M059J (cell line): ENCODE measurements around the gene GMCL2. TPM values are rescaled to one million over a fixed set of nuclear protein-coding genes. Genes with fewer than 3 reads are reported as not detected.

Experiments used
- DNase-seq: peaks from one replicate; pipeline ENCODE4 v3.0.0-alpha.2; 2012; ENCODE audit warnings: low read depth
- total RNA-seq: library from RNA; depleted of rRNA; stranded (reverse); fragments of >200 nt; shearing (Covaris generic); gene quantifications from 2 replicates; pipeline ENCODE4 v1.2.3, GENCODE V29; 2014

The GMCL2 gene
- total RNA-seq, 1 experiment from 2014 or later: not detected

DNA sequence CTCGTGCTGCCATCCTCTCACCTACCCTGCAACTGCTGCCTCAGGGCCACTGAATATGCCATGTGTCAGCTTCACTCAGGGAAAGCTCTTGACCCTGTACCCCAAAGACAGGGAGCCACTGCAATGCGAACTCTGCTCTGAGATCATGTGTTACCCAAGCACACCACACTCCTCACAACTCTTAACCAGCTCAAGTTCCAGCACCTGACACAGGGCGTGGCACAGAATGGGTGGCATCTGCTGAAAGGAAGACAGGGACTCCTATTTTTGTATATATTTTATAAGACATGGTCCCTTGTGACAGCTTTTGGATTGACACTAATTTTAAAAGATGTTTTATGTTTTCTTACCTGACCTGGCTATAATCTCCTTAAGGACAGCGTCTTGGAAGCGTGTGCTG, 34.7 kb upstream of the GMCL2 start:
- DNase-seq: no peak

DNA sequence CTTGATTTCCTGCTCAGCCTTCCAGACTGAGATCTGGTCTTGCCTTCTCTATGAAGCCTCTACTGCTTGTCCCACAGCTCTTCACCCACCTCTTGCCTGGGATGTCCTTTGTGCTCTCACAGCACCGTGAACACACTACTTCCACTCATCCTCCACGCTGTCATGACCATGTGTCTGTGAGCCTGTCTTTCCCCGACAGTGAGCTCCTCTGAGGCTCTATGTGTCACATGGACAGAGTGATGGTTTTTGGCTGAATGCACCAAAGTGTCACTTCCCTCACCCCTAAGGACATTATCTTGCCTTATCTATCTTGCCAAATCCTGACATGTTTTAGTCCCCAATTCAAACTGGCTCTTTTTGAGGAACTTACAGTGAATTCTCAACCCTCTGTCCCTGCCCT, 34.1 kb upstream of the GMCL2 start:
- DNase-seq: no peak

DNA sequence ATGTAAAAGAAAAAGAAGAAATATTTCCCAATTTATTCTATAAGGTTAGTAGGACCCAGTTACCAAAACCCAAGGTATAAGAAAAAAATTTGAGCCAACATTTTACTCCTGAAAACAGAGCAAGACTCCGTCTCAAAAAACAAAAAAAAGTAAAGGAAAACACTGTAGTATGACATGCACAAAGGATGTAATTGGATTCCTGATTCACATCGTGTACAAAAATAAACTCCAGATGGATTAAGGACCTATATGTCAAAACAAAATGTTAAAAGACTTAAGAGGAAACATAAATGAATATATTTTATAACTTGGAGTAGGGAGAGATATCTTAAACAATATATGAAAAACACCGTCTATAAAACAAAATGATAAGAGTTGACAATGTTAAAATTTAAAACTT, 31.7 kb upstream of the GMCL2 start:
- DNase-seq: no peak

DNA sequence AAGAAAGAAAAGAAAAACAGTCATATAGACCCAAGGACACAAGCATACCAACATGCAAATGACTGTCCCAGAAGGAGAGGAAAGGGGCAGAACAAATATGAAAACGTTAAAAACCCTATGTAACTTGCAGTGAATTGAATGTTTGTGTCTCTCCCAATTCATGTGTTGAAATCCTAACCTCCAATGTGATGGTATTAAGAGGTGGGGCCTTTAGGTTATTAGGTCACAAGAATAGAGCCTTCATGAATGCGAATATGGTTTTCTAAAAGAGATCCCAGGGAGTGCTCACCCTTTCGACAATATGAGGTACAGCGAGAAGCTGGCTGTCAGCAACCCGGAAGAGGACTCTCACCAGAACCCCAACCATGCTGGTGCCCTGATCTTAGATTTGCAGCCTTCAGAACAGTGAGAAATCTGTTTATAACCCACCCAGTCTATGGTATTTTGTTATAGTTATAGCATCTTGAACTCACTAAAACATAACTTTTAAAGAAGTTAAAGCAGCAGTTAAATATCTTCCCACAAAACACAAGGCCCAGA, 31.1 kb upstream of the GMCL2 start:
- DNase-seq: no peak

DNA sequence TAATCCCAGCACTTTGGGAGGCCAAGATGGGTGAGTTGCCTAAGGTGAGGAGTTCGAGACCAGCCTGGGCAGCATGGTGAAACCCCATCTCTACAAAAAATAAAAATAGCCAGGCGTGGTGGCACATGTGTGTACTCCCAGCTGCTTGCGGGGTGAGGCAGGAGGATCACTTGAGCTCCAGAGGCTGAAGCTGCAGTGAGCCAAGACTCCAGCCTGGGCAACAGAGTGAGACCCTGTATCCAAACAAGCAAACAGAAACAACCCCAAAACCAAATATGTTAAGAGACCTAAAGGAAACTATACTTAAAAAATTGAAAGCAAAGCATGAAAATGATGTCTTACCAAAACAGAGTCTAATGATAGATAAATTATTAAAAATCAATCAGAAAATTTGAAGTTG, 29.6 kb upstream of the GMCL2 start:
- DNase-seq: no peak

DNA sequence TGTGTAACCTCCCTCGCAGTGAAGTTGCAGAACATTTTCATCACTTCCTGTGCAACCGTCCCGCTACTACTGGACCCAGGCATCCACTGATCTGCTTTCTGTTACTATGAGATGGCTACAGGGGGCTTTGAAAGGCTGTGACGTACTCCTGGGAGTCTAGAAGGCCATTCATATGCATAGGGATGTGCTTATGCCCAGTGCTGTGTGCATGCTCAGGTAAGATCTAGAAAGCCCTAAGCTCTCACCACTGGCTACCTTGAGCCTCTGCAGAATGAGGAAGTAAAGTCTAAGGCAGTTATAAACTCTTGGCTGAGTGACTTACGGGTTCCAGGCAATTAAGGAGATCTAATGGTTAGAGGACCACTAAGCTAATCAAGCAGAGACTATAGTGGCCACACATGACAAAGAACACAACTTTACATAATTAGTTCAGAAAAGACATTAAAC, 28.9 kb upstream of the GMCL2 start:
- no peak for DNase-seq

DNA sequence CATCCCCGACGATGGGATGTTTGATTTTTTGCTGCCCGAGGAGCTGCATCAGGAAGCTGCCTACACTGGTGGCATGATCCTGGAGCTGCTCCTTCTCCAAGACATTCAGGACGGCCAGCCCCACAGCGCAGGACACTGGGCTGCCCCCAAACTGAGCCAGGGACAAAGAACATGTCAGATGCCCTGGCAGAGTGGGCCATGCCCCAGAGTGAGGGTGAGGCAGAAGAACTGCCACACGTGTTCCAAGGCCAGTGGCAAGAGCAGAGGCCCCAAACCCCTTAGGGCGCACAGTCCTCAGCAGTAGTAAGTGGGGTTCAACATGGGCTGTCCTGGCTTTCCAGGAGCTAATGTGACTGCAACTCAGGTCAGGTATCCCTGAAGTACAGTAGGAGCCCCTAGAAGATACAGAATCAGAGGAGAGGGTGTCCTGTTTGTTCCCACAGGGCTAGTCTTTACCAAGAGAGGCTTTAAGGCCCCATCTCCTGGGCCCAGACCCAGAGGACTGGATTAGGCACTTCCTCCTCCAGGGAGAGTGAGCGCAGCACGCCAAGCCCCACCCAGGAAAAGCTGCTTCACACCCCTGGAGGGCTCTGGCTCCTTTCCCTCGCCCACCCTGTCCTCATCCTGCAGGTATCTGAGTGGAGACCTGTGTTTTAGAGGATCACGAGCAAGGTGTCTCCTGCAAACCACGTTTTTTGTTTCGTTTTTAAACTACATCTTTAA, 28.3 kb upstream of the GMCL2 start:
- no peak for DNase-seq

DNA sequence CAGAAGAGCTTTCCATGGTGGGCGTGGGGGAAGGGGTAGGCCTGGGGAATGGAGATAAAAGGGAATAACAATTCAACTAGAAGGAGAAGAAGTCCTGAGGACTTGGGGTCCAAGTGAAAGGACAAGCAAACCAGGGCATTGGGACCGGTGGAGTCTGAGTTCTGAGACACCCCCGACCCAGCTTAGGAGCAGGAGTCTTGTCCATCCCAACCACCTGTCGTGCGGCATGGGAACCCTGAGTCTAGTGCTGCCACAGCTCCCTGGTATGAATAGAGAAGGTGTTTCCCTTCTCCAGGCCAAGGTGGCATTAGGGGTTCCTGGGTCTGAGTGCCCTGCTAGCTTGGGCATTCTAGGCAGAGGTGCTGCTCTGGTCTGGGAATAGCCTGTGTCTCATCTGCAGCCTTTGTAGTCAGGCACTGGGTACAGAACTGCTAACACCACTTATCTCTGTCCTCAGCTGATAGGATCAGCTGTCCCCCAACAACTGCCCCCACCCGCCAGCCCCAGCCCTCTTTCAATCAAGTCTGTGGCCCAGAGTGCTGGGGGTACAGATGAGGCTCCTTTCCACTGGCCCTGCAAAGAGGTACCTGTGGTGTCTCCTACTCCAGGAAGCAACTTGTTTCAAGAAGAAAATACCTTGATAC, 27.1 kb upstream of the GMCL2 start:
- no peak for DNase-seq

DNA sequence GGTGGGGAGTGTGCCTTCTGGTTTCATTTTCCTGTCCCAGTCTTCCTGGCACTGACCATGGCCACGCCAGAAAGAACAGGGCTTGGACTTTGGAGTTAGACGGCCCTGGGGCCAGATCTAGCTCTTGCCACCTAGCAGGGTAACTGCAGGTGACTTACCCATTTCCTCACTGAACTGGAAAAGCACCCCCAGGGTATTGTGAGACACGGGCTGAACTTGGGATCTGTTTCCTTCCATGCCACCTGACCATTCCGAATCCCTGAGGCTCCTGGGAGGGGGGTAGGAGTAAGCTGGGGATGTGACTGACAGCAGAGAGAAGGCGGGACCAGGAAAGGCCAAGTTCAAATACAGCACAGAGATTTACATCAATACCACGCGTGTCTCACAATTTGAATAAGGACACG, 26.6 kb upstream of the GMCL2 start:
- no peak for DNase-seq

DNA sequence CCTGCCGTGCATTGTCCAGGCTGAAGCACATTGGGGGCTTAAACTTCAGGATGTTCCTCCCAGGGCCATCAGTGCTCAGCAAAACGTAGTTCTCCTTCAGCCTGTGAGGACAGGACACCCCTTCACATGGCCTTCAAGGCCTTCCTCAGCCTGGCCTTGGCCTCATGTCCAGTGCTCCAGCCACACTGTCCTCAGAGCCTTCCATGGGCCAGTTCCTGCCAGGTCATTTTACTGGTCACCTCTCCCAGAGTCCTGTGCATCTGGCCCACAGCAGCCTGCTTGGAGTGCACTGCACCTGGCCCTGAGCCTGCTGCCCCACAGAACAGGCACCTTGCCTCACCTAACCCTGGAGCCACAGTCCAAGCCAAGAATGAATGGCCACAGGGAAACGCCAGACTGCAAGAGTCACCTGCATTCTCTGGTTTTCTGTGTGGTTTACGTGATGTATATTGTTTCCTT, 25.9 kb upstream of the GMCL2 start:
- no peak for DNase-seq

DNA sequence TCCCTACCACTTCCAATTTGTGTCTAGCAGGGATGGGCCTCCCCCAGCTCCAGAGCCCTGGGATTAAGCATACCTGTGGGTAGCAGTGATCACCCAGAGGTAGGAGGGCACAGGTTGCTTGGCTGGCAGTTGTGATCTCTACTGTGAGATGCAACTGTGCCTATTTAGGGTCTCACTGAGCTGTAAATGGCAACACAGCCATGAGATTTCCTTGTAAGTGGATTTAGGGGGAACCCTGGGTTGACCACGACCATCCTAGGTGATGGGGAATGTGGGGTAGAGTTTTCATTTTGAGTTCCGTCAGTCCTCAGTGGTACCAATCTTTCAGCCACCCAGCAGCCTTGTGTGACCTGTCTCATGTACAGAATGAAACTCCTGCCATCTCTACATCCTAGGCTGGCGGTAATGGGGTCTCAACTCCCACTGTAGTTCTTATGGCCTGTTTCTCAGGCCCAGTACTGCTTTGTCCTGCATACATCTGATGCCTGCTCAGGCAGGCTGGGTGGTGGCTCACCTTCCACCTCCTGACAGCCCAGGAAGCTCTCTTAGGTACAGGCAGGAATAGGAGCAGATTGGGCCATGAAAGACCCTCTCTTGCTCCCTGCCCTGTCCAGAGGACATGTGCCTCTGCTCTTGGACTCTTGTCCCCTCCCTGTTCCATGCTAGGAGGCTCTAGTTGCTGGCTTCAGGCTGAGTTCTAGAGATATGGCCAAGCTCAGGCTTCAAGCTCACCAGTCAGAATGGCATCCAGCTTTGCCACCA, 25.3 kb upstream of the GMCL2 start:
- DNase-seq: no peak

DNA sequence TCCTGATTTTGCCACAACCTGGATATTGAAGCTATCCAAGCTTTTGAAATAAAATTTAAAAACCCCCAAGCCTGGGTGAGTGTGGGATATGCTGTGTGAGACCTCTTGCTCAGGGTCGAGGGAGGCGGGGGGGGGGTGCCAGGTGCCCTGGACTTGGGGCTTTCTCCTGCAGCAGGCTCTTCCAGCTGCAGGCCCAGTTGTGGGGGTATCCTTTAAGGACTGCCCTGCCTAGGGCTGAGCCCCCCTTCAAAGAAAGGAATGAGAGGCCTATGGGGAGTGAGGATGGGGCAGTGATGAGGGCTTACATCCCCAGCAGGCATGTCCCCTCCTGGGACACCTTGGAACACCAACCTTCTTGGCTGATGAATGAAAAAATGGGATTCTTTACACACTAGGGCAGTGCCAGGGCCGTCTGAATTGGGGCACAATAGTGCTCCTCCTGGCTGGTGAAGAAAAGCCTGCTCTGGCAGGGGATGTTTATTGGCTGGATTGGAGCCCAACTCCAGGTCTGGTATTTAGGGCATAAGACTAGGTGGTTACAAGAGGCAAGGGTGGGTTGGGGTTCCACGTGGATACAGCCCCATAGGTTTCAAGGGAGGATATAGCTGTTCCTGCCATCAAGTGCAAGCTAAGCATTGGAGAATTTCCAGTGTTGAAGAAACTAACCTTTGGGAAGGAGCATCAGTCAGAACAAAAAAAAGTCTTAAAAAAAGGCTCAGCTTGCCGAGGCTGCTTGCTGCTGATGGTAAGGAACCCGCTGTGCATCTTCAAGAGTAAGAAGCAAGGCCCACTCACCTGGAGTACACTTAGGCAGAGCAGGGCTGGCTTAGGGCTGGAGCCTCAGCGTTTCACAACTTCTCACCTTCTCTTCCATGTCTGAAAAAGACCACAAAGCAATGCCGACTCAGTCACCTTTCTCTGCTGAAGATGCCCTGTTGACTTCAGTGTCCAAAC, 24.2 kb upstream of the GMCL2 start:
- DNase-seq: no peak

DNA sequence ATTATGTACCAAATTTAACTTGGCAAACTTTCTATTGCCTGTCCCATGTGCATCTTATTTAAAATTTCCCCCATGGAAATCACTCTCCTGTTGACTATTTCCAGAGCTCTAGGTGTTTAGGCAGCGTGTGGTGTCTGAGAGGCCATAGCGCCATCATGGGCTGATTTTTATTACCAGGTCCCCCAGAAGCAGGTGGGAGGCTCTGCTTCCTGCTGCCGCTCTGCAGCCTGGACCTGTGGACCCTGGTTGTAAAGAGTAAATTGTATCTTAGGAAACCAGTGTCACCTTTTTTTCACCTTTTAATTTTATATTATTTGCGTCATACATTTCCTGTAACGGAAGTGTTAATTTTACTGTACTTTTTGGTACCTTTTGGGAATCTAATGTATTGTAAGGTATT, 23.5 kb upstream of the GMCL2 start:
- DNase-seq: no peak

DNA sequence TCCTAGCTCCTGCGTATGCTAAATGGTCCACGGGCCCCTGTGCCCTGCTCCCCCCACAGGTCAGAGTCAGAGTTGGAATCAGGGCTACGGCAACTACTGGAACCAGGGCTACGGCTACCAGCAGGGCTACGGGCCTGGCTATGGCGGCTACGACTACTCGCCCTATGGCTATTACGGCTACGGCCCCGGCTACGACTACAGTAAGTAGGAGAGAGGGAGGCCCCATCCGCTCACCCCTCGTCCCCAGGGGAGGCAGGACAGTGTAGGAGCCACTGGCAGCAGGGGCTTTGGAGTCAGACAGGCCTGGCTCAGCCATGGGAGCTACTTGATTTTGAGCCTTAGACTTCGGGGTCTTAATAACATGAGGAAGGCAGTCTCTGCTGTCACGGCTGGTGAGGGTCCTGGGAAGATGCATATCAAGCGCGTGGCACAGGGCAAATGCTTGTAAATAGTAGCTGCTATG, 22.9 kb upstream of the GMCL2 start:
- DNase-seq: no peak

DNA sequence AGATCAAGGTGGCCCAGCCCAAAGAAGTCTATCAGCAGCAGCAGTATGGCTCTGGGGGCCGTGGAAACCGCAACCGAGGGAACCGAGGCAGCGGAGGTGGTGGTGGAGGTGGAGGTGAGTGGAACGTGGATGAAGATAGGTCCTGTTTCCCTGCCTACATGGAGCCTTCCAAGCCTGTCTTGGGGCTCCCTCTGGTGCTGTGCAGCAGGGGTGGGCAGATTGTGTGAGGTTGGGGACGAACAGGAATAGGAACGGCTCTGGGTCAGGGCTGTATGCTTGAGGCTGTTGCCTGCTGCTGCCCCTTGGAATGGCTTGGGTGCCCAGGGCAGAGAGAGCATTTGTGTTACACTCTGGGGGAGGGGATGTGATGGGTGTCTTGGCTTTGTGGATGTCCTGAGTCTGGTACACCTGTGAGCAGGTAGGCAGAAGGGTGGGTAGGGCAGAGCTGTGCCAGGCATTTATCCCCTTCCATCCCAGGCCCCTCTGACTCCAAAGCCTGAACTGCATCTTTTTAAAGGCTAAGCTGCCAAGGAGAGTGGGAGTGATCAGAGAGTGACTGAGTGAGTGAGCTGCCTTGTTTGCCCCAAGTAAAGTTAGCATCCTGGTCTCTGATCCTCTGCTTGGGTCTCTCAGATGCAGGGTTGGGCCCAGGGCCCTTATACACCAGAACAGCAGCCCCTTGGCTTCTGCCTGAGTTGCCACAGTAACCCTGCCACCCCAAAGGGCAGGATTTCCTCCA, 22.3 kb upstream of the GMCL2 start:
- DNase-seq: no peak

DNA sequence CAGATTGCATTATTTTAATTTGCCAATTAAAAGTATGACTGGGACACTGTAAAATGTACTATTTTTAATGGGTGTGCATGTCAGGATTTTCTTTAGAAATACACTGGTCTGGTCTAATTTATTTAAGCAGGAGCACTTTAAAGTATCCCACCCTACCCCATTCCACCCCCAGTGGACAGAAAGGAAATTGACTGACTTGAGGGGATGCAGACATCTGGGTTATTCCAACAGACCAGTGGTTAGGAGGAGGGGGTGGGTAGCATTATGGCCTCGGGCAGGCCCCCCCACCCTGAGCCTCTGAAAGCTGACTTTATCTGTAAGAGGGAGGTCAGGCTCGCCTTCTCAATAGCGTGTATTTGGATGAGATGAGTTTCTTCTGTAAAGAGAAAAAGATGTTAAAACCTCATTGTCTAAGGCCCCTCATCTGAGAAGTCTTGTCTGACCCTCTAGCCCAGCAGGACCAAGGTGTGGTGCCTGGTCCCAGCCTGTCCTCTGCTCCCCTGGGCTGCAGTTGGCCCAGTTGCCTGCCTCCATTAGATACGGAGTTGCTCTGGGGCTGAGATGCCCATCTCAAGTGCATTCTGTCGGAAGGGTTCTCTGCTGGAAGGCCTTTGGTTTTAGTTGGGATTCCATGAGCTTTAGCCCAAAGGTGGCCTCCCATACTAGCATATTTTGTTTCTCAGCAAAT, 21.5 kb upstream of the GMCL2 start:
- DNase-seq: no peak

DNA sequence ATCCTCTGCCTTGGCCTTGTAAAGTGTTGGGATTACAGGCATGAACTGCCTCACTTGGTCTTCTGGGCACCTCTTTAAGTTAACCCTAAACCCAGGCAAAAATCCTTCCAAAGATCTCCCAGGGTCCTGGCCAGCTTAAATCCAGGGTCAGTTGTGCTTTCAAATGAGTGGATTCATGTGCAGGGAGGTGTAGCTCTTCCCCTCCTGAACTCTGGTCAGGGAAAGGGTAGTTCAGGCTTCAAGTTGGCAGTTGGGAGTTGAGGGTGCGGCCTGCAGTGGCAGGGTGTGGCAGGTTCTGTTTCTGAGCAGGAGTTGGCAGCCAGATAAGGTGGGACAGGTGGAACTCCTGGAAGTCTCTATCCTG, 20.7 kb upstream of the GMCL2 start:
- no peak for DNase-seq

DNA sequence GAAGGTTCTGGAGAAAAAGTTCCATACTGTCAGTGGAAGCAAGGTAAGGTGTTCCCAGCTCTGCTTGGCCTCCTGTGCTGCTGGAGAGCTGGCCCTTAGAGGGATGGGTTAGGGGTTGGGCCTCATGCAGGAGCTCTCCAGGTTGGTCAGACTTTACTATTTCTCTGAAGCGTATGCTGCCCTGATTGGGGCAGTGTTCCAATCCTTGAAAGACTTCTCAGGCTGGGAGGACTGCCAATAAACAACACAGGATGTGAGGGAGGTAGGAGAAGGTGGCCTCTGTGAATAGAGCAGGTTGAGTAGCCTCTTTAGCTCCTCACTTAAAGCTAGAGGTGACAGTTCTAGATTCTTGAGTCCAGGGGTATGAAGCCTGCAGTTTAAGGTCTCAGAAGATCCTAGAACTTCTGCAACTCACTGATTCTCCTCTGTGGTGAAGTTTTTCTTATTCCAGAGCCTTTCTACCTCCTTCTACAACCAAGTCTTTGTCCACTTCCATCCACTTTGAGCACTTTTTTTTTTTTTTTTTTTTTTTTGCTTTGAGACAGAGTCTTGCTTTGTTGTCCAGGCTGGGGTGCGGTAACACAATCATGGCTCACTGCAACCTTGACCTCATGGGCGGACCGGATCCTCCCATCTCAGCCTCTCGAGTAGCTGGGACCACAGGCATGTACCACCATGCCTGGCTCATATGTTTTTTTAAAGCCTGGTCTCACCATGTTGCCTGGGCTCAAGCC, 20.2 kb upstream of the GMCL2 start:
- DNase-seq: peak; percentile 82
